ENCODE data around the gene ODC1.

GRCh38 chr2:10452956-10453904, 5.1 kb upstream of the ODC1 start:
- TF ChIP-seq CTCF (IDR thresholded peaks at IDR 0.05), result no peak
- no peak for TF ChIP-seq POLR2A (IDR thresholded peaks at IDR 0.05)

Measured in uterus (tissue), 2 donors.